ENCODE data around the gene RSPH3.

GRCh38 chr6:159044899-159045727 lies 45.1 kb upstream of the RSPH3 start, which contains the start of gene TAGAP:
- TF ChIP-seq, protein P1, sequence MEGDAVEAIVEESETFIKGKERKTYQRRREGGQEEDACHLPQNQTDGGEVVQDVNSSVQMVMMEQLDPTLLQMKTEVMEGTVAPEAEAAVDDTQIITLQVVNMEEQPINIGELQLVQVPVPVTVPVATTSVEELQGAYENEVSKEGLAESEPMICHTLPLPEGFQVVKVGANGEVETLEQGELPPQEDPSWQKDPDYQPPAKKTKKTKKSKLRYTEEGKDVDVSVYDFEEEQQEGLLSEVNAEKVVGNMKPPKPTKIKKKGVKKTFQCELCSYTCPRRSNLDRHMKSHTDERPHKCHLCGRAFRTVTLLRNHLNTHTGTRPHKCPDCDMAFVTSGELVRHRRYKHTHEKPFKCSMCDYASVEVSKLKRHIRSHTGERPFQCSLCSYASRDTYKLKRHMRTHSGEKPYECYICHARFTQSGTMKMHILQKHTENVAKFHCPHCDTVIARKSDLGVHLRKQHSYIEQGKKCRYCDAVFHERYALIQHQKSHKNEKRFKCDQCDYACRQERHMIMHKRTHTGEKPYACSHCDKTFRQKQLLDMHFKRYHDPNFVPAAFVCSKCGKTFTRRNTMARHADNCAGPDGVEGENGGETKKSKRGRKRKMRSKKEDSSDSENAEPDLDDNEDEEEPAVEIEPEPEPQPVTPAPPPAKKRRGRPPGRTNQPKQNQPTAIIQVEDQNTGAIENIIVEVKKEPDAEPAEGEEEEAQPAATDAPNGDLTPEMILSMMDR (IDR thresholded peaks at IDR 0.05) = no peak
- no peak for TF ChIP-seq POLR2AphosphoS5 (IDR thresholded peaks at IDR 0.05)

Data from suprapubic skin (tissue), 3 donors.